ELR (cell line): ENCODE measurements around the gene ANAPC10.
"Not testable (repeated sequence)": the region's sequence is repeated elsewhere in the genome, so short reads cannot be mapped to it uniquely, and the experiment has no call there.

ENCODE experiments used
- DNase-seq: peaks from one replicate; pipeline ENCODE4 v3.0.0-alpha.2; 2015; ENCODE audit warnings: low read depth

ANAPC10 gene

GRCh38 chr4:145071560-145071959 lies 26.4 kb downstream of the ANAPC10 start:
- DNase-seq: peak; percentile 33

DNA sequence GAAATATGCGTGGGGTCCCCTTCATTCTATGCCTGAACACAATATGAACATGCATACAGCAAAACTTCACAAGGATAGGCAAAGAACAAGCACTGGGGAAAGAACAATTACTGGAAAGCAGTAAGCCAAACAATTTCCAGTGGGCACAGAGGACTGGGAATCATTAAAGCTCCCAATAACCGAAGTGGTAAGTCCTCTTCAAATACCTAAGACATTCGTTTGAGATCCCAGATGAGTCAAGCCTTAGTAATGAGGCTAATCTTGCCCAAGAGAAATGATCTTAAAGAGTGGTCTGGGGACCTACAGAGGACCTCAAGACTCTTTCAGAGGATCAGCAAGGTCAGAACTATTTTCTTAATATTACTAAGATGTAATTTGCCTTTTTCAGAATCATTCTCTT lies 28.6 kb downstream of the ANAPC10 start:
- DNase-seq: peak; percentile 83

DNA sequence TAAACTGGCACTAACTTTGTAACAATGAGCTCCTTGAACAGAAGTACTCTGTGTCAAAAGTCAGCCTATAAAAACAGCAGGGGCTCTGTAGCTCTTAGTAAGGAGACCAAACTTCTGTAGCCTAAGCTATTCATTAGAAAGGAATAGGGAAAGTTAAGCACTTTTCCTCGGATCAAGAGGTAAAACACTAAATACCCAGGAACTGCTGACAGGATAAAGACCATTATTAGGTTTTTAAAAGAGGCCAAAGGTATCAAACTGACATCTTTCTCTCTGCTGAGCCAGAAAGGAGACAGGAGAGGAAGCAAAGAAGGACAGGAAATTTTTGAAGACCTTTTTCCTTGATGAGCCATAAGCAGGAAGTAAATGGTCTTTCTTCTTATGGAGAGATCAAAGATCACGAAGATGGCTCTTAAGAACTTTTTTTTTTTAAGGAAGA lies 31.9 kb downstream of the ANAPC10 start:
- no peak for DNase-seq

- peak; percentile 60 for DNase-seq
These were observed 36.6 kb downstream of the ANAPC10 start for GRCh38 chr4:145061318-145061920.

DNA sequence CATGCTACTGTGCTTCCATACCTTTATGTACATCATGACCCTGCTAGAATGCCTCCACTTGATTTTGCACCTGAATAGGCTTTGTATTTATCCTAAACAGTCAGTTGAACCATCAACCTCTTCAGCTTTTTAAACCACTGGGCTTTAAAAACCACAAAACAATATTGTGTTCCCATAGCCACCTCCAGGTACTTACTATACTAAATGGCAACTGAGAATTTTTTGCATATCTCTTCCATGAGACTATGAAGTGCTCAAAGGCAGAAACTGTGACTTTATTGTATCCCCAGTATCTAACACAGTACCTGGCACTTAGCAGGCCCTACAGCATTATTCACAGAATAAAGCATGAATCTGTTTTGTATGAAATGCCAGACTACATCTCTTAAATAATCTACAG lies 39.7 kb downstream of the ANAPC10 start:
- no peak for DNase-seq

GRCh38 chr4:145056325-145057130 lies 41.5 kb downstream of the ANAPC10 start:
- no peak for DNase-seq

- DNase-seq: no peak
These were observed 42.3 kb downstream of the ANAPC10 start for GRCh38 chr4:145055533-145056257.

DNA sequence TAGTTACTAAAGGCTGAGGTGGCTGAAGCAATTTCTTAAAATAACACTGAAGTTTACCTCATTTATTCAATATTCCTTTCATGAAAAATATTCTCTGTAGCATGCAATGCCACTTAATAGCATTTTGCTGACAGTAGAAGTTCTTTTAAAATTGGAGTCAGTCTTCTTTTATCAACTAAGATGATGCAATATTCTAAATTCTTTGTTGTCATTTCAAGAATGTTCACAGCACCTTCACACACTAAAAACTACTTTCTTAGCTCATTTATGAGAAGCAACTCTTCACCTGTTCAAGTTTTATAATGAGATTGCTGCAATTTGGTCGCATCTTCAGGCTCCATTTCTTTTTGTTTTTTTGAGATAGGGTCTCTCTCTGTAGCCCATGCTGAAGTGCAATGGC lies 48.8 kb downstream of the ANAPC10 start:
- DNase-seq: no peak

- DNase-seq: no peak
These were observed 49.2 kb downstream of the ANAPC10 start for GRCh38 chr4:145048817-145049216.

GRCh38 chr4:145047151-145047550 lies 50.8 kb downstream of the ANAPC10 start:
- DNase-seq: no peak

GRCh38 chr4:145045180-145045579 lies 52.8 kb downstream of the ANAPC10 start:
- DNase-seq: no peak

- DNase-seq: peak; percentile 48
These were observed 53.7 kb downstream of the ANAPC10 start for GRCh38 chr4:145044341-145044740.

GRCh38 chr4:145043306-145043705 lies 54.7 kb downstream of the ANAPC10 start:
- DNase-seq: no peak

- no peak for DNase-seq
These were observed 55.3 kb downstream of the ANAPC10 start for GRCh38 chr4:145042601-145043285.

DNA sequence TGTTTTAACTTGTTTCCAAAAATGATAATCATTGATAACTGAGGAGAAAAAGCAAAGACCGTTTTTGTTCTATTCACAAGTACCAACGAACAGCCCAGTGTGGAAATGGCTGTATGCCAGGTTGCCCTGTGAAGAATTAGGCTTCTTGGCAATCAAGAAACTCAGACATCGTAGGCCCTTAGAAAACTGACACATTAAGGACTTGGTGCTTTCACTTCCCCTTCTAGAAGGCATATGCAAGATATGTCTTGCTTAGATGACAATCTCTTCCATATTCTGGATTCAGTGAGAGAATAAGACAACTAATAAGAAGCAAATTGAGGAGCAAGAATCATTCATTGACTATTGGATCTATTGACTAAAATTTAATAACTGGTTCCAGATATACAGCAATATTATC lies 56.6 kb downstream of the ANAPC10 start:
- no peak for DNase-seq

- no peak for DNase-seq
These were observed 62.4 kb downstream of the ANAPC10 start for GRCh38 chr4:145035494-145036136.

DNA sequence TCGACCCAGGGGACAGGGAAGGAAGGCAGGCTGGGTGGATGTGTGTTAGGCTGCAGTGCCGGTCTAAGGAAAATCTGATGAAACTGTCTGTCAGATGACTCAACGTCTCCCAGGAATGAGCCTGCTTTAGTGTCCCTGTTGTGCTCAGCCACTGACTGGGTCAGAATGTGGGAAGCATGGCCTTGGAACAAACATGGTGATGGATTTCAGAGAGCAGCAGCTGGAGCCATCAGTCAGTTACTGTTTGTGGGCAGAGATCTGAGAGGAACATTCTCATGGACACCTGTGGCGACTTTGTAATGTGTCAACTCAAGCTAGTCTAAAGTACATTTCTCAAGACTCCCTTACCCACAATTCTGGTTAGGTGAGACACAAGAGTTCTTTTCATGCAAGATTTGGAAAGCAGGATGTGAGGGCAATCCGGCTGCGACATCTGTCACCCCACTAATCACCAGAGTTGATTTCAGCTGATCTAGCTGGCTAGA lies 63.2 kb downstream of the ANAPC10 start:
- DNase-seq: peak; percentile 62

- DNase-seq: no peak
These were observed 78.7 kb downstream of the ANAPC10 start for GRCh38 chr4:145019346-145019745.

DNA sequence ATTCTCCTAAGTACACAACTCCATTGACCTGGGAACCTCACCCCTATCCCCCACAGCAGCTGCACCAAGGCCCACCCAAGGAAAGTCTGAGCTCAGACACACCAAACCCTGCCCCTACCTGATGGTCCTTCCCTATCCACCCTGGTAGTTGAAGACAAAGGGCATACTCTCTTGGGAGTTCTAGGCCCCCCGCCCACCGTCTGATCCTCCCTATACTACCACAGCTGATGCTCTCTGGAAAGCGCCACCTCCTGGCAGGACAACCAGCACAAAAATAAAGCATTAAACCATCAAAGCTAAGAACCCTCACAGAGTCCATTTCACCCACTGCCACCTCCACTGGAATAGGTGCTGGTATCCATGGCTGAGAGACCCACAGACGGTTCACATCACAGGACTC lies 83.6 kb downstream of the ANAPC10 start:
- no peak for DNase-seq

DNA sequence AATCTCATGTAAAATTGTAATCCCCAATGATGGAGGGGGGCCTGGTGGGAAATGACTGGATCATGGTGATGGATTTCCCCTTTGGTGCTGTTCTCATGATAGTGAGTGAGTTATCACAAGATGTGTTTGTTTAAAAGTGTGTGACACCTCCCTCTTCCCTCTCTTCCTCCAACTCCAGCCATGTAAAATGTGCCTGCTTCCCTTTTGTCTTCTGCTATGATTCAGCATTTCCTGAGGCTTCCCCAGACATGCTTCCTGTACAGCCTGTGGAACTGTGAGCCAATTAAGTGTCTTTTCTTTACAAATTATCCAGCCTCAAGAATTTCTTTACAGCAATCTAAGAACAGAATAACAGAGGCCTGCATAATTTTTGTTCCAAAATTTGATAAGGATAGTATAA lies 85.2 kb downstream of the ANAPC10 start:
- DNase-seq: peak; percentile 51

GRCh38 chr4:145011636-145012035 lies 86.4 kb downstream of the ANAPC10 start:
- DNase-seq: no peak

DNA sequence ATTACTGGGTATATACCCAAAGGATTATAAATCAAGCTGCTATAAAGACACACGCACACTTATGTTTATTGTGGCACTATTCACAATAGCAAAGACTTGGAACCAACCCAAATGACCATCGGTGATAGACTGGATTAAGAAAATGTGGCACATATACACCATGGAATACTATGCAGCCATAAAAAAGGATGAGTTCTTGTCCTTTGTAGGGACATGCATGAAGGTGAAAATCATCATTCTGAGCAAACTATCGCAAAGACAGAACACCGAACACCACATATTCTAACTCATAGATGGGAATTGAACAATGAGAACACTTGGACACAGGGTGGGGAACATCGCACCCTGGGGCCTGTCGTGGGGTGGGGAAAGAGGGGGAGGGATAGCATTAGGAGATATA lies 87.7 kb downstream of the ANAPC10 start:
- DNase-seq: not testable (repeated sequence)
